ENCODE data around the gene ACE.

Gene ACE

GRCh38 chr17:63474586-63475460, 2.0 kb upstream of the ACE start:
- no peak overlapping the region for H2AK5ac ChIP-seq (ENCODE audit: low read length)
- no peak overlapping the region for H3K4me3 ChIP-seq (ENCODE audit: low read depth, low read length)
- peaks cover 4% of the 10 kb centered on the region for H3K27me3 ChIP-seq (ENCODE audit: insufficient read depth, low read length)
- H2BK12ac ChIP-seq (ENCODE audit: low read length), result no peak overlapping the region
- no peaks in the 10 kb centered on the region for H3K79me1 ChIP-seq (ENCODE audit: low read length)
- H4K91ac ChIP-seq (ENCODE audit: low read depth, low read length), result no peak overlapping the region
- H4K8ac ChIP-seq (ENCODE audit: low read depth, low read length), result no peak overlapping the region
- WGBS (ENCODE audit: extremely low coverage, insufficient coverage, insufficient read length), result no CpG with 5 or more reads among the region's 10 CpGs
- no peak overlapping the region for H2BK120ac ChIP-seq (ENCODE audit: insufficient read depth, low read length, poor library complexity)
- no peaks in the 10 kb centered on the region for H3K79me2 ChIP-seq (ENCODE audit: control insufficient read depth, insufficient read depth, low read length, poor library complexity)
- H3K27ac ChIP-seq (ENCODE audit: low read depth, low read length), result no peak overlapping the region
- H3K23ac ChIP-seq (ENCODE audit: low read length), result no peak overlapping the region
- no peak overlapping the region for H3K4me2 ChIP-seq (ENCODE audit: low read length)
- H3K36me3 ChIP-seq (ENCODE audit: control insufficient read depth in 1 of 2, insufficient read depth in 2 of 2, low read length in 2 of 2), result no peaks in the 10 kb centered on the region
- peaks cover 4% of the 10 kb centered on the region for H3K9me3 ChIP-seq (ENCODE audit: insufficient read depth, low read depth, low read length)
- no peak overlapping the region for H3K14ac ChIP-seq (ENCODE audit: low read length)
- no peak overlapping the region for H2AFZ ChIP-seq (ENCODE audit: insufficient read depth, low read length, poor library complexity)
- H4K12ac ChIP-seq (ENCODE audit: low read depth, low read length), result no peak overlapping the region
- peaks cover 6 to 8% of the 10 kb centered on the region in 2 experiments for H3K4me1 ChIP-seq (ENCODE audit: control insufficient read depth in 1 of 2, insufficient read depth in 2 of 2, low read length in 2 of 2)
- no peak overlapping the region for H3K9ac ChIP-seq (ENCODE audit: low read length)
- H3K18ac ChIP-seq (ENCODE audit: low read length), result no peak overlapping the region
- H2BK5ac ChIP-seq (ENCODE audit: low read depth, low read length, poor library complexity), result no peak overlapping the region
- no peak overlapping the region for H3K4ac ChIP-seq (ENCODE audit: low read depth, low read length)
- no peak for DNase-seq

- H2BK5ac ChIP-seq (ENCODE audit: low read depth, low read length, poor library complexity), result no peak overlapping the region
- no peak overlapping the region for H3K23ac ChIP-seq (ENCODE audit: low read length)
- no CpG with 5 or more reads among the region's 28 CpGs for WGBS (ENCODE audit: extremely low coverage, insufficient coverage, insufficient read length)
Observed at GRCh38 chr17:63475491-63476412, 1.1 kb upstream of the ACE start.

GRCh38 chr17:63476459-63476853, 405 bp upstream of the ACE start:
- H2BK120ac ChIP-seq (ENCODE audit: insufficient read depth, low read length, poor library complexity), result no peak overlapping the region
- no peak overlapping the region for H3K4ac ChIP-seq (ENCODE audit: low read depth, low read length)
- peak in 1 of 2 donors; percentile 5 for DNase-seq
- H3K9ac ChIP-seq (ENCODE audit: low read length), result no peak overlapping the region
- H4K91ac ChIP-seq (ENCODE audit: low read depth, low read length), result no peak overlapping the region
- no peak overlapping the region for H3K23ac ChIP-seq (ENCODE audit: low read length)
- peak overlapping the region; percentile 56 for H3K4me3 ChIP-seq (ENCODE audit: low read depth, low read length)
- H2AK5ac ChIP-seq (ENCODE audit: low read length), result no peak overlapping the region
- no peak overlapping the region for H4K8ac ChIP-seq (ENCODE audit: low read depth, low read length)
- peaks cover 4% of the 10 kb centered on the region for H3K27me3 ChIP-seq (ENCODE audit: insufficient read depth, low read length)
- no peak overlapping the region for H3K14ac ChIP-seq (ENCODE audit: low read length)
- no peaks in the 10 kb centered on the region for H3K79me1 ChIP-seq (ENCODE audit: low read length)
- no peak overlapping the region for H4K12ac ChIP-seq (ENCODE audit: low read depth, low read length)
- no peak overlapping the region for H3K18ac ChIP-seq (ENCODE audit: low read length)
- peak overlapping the region; percentile 93 for H3K4me2 ChIP-seq (ENCODE audit: low read length)
- WGBS (ENCODE audit: extremely low coverage, insufficient coverage, insufficient read length), result no CpG with 5 or more reads among the region's 36 CpGs
- H3K27ac ChIP-seq (ENCODE audit: low read depth, low read length), result no peak overlapping the region
- no peak overlapping the region for H2AFZ ChIP-seq (ENCODE audit: insufficient read depth, low read length, poor library complexity)
- no peaks in the 10 kb centered on the region for H3K36me3 ChIP-seq (ENCODE audit: control insufficient read depth in 1 of 2, insufficient read depth in 2 of 2, low read length in 2 of 2)
- no peak overlapping the region for H2BK5ac ChIP-seq (ENCODE audit: low read depth, low read length, poor library complexity)
- H3K9me3 ChIP-seq (ENCODE audit: insufficient read depth, low read depth, low read length), result peaks cover 4% of the 10 kb centered on the region
- H3K79me2 ChIP-seq (ENCODE audit: control insufficient read depth, insufficient read depth, low read length, poor library complexity), result no peaks in the 10 kb centered on the region
- peaks cover 6 to 8% of the 10 kb centered on the region in 2 experiments for H3K4me1 ChIP-seq (ENCODE audit: control insufficient read depth in 1 of 2, insufficient read depth in 2 of 2, low read length in 2 of 2)
- no peak overlapping the region for H2BK12ac ChIP-seq (ENCODE audit: low read length)

More at GRCh38 chr17:63475491-63476412, 1.1 kb upstream of the ACE start:
- Histone ChIP-seq H3K27me3 (ENCODE audit: insufficient read depth, low read length) (peaks cover 4% of the 10 kb centered on the region), H2AFZ (ENCODE audit: insufficient read depth, low read length, poor library complexity) (no peak overlapping the region), H2BK120ac (ENCODE audit: insufficient read depth, low read length, poor library complexity) (no peak overlapping the region), H4K8ac (ENCODE audit: low read depth, low read length) (no peak overlapping the region), H3K4me1 (ENCODE audit: control insufficient read depth in 1 of 2, insufficient read depth in 2 of 2, low read length in 2 of 2) (peaks cover 6 to 8% of the 10 kb centered on the region in 2 experiments), H2BK12ac (ENCODE audit: low read length) (no peak overlapping the region), H3K4me2 (ENCODE audit: low read length) (peak overlapping the region; percentile 93), H3K27ac (ENCODE audit: low read depth, low read length) (no peak overlapping the region), H3K79me1 (ENCODE audit: low read length) (no peaks in the 10 kb centered on the region), H3K14ac (ENCODE audit: low read length) (no peak overlapping the region), H3K4ac (ENCODE audit: low read depth, low read length) (no peak overlapping the region), H2AK5ac (ENCODE audit: low read length) (no peak overlapping the region), H3K36me3 (ENCODE audit: control insufficient read depth in 1 of 2, insufficient read depth in 2 of 2, low read length in 2 of 2) (no peaks in the 10 kb centered on the region), H4K91ac (ENCODE audit: low read depth, low read length) (no peak overlapping the region), H3K9ac (ENCODE audit: low read length) (no peak overlapping the region), H3K18ac (ENCODE audit: low read length) (no peak overlapping the region), H4K12ac (ENCODE audit: low read depth, low read length) (no peak overlapping the region), H3K79me2 (ENCODE audit: control insufficient read depth, insufficient read depth, low read length, poor library complexity) (no peaks in the 10 kb centered on the region), H3K4me3 (ENCODE audit: low read depth, low read length) (peak overlapping the region; percentile 20), H3K9me3 (ENCODE audit: insufficient read depth, low read depth, low read length) (peaks cover 4% of the 10 kb centered on the region)
- DNase-seq, result no peak
